Colonic mucosa (tissue), 4 donors: ENCODE measurements around the gene RTL10. TPM values are rescaled to one million over a fixed set of nuclear protein-coding genes. Genes with fewer than 3 reads are reported as not detected.

Experiments used
- DNase-seq: peaks from one replicate; pipeline ENCODE4 v3.0.0-alpha.2; 2020
- H3K27ac ChIP-seq: fragments of 200-600 bp; one replicate; pipeline ENCODE4 v1.8.0; 2021
- H3K27me3 ChIP-seq: fragments of 200-600 bp; one replicate; pipeline ENCODE4 v1.8.0; 2021
- H3K36me3 ChIP-seq: fragments of 200-600 bp; one replicate; pipeline ENCODE4 v1.8.0; 2021
- H3K4me1 ChIP-seq: fragments of 200-600 bp; one replicate; pipeline ENCODE4 v1.8.0; 2021; ENCODE audit warnings: mild to moderate bottlenecking
- H3K4me3 ChIP-seq: fragments of 200-600 bp; one replicate; pipeline ENCODE4 v1.8.0; 2021
- H3K9ac ChIP-seq, 2 donors: one replicate each; pipeline ENCODE4 v1.7.0; 2013; ENCODE audit warnings: control low read depth in 2 of 2, low read depth in 2 of 2, low read length in 2 of 2
- H3K9me3 ChIP-seq: fragments of 200-600 bp; one replicate; pipeline ENCODE4 v1.8.0; 2021
- intact Hi-C: fragments of 100-400 bp; cut with DNase I; formaldehyde crosslinking; loops from one replicate; pipeline ENCODE4 v1.14.1; 2022
- total RNA-seq, 2 donors: library from RNA; stranded (reverse); fragmentation: NEBNext Ultra II Directional in 1 of 2; extraction: Animal tissue kit (Norgen Biotek cat#: 25700) in 1 of 2; gene quantifications; one replicate each; pipeline ENCODE4 v1.2.1, GENCODE V29; 2021
- TF ChIP-seq, protein P1 (sequence below): fragments of 200-600 bp; IDR thresholded peaks from one replicate; pipeline ENCODE4 v1.8.0; 2022; ENCODE audit warnings: antibody characterized with exemption, mild to moderate bottlenecking
- donor health status: healthy.
- donor health status: DM: no; HTN: no; CAD: no.
- donor health status: DM: no; HTN: no; CAD: no.

RTL10 gene
- total RNA-seq, 2 donors from 2014 or later: 9.7 to 14.1 TPM

GRCh38 chr22:19878461-19879245, 24.0 kb upstream of the RTL10 start:
- no peak overlapping the region for H3K27ac ChIP-seq
- H3K36me3 ChIP-seq: no peaks in the 10 kb centered on the region
- TF ChIP-seq, protein P1, sequence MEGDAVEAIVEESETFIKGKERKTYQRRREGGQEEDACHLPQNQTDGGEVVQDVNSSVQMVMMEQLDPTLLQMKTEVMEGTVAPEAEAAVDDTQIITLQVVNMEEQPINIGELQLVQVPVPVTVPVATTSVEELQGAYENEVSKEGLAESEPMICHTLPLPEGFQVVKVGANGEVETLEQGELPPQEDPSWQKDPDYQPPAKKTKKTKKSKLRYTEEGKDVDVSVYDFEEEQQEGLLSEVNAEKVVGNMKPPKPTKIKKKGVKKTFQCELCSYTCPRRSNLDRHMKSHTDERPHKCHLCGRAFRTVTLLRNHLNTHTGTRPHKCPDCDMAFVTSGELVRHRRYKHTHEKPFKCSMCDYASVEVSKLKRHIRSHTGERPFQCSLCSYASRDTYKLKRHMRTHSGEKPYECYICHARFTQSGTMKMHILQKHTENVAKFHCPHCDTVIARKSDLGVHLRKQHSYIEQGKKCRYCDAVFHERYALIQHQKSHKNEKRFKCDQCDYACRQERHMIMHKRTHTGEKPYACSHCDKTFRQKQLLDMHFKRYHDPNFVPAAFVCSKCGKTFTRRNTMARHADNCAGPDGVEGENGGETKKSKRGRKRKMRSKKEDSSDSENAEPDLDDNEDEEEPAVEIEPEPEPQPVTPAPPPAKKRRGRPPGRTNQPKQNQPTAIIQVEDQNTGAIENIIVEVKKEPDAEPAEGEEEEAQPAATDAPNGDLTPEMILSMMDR: no peak
- H3K4me1 ChIP-seq: peaks cover 5% of the 10 kb centered on the region
- intact Hi-C loops: no loop called here
- no peak overlapping the region for H3K9ac ChIP-seq
- no peak overlapping the region for H3K4me3 ChIP-seq
- no peak for DNase-seq
- H3K9me3 ChIP-seq: no peaks in the 10 kb centered on the region
- H3K27me3 ChIP-seq: no peaks in the 10 kb centered on the region

DNA sequence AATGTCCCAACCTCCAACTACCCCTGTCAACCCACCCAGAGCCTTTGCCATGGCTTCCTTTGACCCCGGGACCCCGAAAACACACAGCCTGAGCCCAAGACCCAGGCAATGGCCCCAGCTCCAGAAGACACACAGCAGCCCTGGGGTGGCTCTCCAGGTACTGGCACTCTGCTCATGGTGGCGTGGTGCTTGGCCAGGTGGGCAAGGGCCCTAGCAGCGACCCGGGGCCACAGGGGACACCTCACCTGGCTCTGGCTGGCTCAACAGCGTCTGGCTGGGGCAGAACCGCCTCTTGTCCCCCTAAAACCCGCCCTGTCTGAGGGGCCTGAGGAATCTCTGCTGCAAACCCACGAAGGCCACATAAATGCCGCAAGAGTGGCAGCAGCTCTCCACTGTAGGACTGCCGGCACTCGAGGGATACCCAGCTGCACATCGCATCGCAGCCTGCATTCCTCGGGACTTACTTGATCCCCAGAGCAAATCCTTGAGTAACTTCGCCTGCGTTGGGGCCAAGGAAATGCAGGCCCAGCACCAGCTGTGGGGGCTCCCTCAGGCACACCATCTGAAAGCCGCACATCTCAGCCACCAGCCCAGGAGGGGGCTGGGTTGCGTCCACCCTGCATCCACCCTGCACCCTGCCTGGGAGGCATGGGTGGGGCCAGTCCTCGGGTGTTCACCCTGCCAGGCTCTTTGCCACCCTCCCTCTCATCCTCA, 23.1 kb upstream of the RTL10 start:
- TF ChIP-seq, protein P1: no peak
- Histone ChIP-seq H3K27ac (no peak overlapping the region), H3K9me3 (no peaks in the 10 kb centered on the region), H3K4me1 (peaks cover 9% of the 10 kb centered on the region), H3K9ac (no peak overlapping the region), H3K27me3 (no peaks in the 10 kb centered on the region), H3K36me3 (no peaks in the 10 kb centered on the region), H3K4me3 (no peak overlapping the region)
- intact Hi-C loops: no loop called here
- no peak for DNase-seq

DNA sequence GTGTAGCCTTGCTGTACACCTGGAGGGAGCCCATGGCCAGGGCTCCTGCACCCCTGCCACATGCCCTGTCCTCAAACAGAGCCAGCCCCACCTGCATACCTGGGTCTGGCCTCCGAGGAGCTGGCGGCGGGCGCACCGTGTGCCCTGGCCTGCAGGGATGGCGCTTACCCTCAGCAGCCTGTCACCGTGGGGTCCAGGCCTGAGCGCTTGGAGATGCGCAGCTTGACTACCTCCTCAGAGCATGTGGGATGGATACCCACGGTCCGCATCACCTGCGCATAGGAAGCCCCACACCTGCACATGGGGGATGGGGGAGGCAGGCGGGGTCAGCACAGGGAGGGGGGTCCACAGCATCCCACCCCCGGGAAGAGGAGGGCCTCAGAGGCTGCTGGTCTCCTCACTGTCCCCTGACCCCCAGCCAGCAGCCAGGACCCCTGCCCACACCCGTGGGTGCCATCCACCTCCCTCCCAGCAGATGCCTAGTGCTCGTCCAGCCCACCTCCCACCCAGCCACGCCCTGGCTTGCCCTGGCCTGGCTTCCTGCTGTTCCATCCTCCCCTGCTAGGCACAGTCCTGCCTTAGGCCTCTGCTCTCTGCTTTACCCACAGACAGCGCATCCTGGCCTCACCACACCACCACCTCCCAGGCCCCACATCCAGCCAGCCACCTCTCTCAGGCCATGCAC, 22.4 kb upstream of the RTL10 start:
- Histone ChIP-seq H3K9ac (no peak overlapping the region), H3K27ac (no peak overlapping the region)
- no peak for DNase-seq

DNA sequence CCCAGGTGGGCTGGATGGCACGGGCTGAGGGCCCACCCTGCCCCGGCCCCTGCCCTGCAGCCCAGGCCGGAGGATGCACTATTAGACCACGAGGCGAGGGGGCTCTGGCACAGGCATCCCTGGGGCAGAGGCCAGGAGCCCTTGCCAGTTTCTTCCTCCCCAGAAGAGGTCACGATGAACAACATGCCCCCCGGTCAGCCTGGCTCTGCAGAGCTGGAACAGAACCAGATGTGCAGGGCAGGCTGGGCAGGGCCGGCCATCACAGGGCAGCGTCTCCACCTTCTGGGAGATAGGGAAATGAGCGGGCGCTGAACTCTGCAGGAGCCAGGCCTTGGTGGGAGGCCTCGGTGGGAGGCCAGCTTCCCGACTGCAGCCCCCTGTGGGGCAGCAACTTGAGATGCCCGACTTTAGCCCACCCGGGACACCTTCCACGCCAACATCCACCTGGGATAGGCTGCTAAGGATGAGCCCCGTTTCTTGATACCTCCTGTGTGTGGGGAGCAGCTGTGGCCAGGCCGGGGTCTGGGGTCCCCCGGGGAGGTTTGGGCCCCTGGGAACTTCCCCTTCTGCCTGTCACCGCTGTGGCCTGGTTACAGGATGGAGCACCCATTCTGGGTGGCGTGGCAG, 21.8 kb upstream of the RTL10 start:
- Histone ChIP-seq H3K9me3 (no peaks in the 10 kb centered on the region), H3K4me3 (no peak overlapping the region), H3K27me3 (no peaks in the 10 kb centered on the region), H3K27ac (no peak overlapping the region), H3K9ac (no peak overlapping the region), H3K4me1 (peaks cover 9% of the 10 kb centered on the region), H3K36me3 (no peaks in the 10 kb centered on the region)
- intact Hi-C loops: no loop called here
- TF ChIP-seq, protein P1: no peak
- peak; percentile 32 for DNase-seq

More for the DNA sequence above, 22.4 kb upstream of the RTL10 start:
- H3K36me3 ChIP-seq: no peaks in the 10 kb centered on the region
- TF ChIP-seq, protein P1: no peak
- peaks cover 9% of the 10 kb centered on the region for H3K4me1 ChIP-seq
- intact Hi-C loops: no loop called here
- no peaks in the 10 kb centered on the region for H3K27me3 ChIP-seq
- H3K9me3 ChIP-seq: no peaks in the 10 kb centered on the region
- H3K4me3 ChIP-seq: no peak overlapping the region
